HG02763 (cell line): ENCODE data around the gene KCNJ4.
"Not testable (repeated sequence)": the region's sequence is repeated elsewhere in the genome, so short reads cannot be mapped to it uniquely, and the experiment has no call there.

Source experiments
- ATAC-seq: cut with Tn5 transposase; IDR thresholded peaks from one replicate; pipeline ENCODE4 v1.9.1; 2021; ENCODE audit warnings: mild to moderate bottlenecking, moderate library complexity; ENCODE audit not compliant: unreplicated experiment

Gene KCNJ4

GRCh38 chr22:38416621-38417251 lies 38.3 kb downstream of the KCNJ4 start:
- no peak for ATAC-seq

GRCh38 chr22:38415561-38416321 lies 39.3 kb downstream of the KCNJ4 start:
- ATAC-seq = no peak

GRCh38 chr22:38415046-38415445 lies 40.0 kb downstream of the KCNJ4 start:
- no peak for ATAC-seq

GRCh38 chr22:38414009-38414395 lies 41.0 kb downstream of the KCNJ4 start:
- no peak for ATAC-seq

- no peak for ATAC-seq
Observed at GRCh38 chr22:38413085-38414008, 41.7 kb downstream of the KCNJ4 start.

GRCh38 chr22:38412435-38413084 lies 42.4 kb downstream of the KCNJ4 start:
- ATAC-seq = no peak

GRCh38 chr22:38411016-38411415 lies 44.0 kb downstream of the KCNJ4 start:
- ATAC-seq = no peak

GRCh38 chr22:38409916-38410315 lies 45.1 kb downstream of the KCNJ4 start:
- not testable (repeated sequence) for ATAC-seq

GRCh38 chr22:38406617-38407016 lies 48.4 kb downstream of the KCNJ4 start:
- ATAC-seq = no peak

- no peak for ATAC-seq
Observed at GRCh38 chr22:38404419-38404818, 50.6 kb downstream of the KCNJ4 start.

GRCh38 chr22:38403812-38404211 lies 51.2 kb downstream of the KCNJ4 start:
- no peak for ATAC-seq

GRCh38 chr22:38402204-38402603 lies 52.8 kb downstream of the KCNJ4 start:
- ATAC-seq = no peak

GRCh38 chr22:38401336-38402084 lies 53.5 kb downstream of the KCNJ4 start:
- ATAC-seq = no peak

- ATAC-seq = not testable (repeated sequence)
Observed at GRCh38 chr22:38400256-38400655, 54.7 kb downstream of the KCNJ4 start.

GRCh38 chr22:38398609-38399461 lies 56.2 kb downstream of the KCNJ4 start:
- ATAC-seq = peak; percentile 46

GRCh38 chr22:38398181-38398608 lies 56.8 kb downstream of the KCNJ4 start:
- peak; percentile 29 for ATAC-seq

- no peak for ATAC-seq
Observed at GRCh38 chr22:38397189-38398085, 57.6 kb downstream of the KCNJ4 start.

- not testable (repeated sequence) for ATAC-seq
Observed at GRCh38 chr22:38396440-38397069, 58.4 kb downstream of the KCNJ4 start.
